Activated naive CD8-positive, alpha-beta T cell treated with anti-CD3 and anti-CD28 coated beads, Interleukin-2, amount 10 ng/mL, durations not matched to agents 7 days and 5 days (primary cell): ENCODE measurements around the gene CMTM5. TPM values are rescaled to one million over a fixed set of nuclear protein-coding genes. Genes with fewer than 3 reads are reported as not detected.
A peak's percentile ranks its signal among the peaks of the same experiment; 100 is the strongest.

ENCODE experiments used
- ATAC-seq: fragments of 150-1000 bp; cut with Tn5 transposase; one replicate; pipeline ENCODE4 v1.10.0; 2021; ENCODE audit warnings: low read depth, moderate library complexity
- POLR2A ChIA-PET: fragments of 350-600 bp; sonication (Branson Sonifier 250); formaldehyde crosslinking; loops from one replicate; lab custom pipeline; 2021; ENCODE audit warnings: antibody characterized with exemption; lab: Charles Lee
- DNase-seq: peaks from one replicate; pipeline ENCODE4 v3.0.0; 2021
- H3K27ac Mint-ChIP-seq: one replicate; pipeline ENCODE4 v1.8.0; 2022; ENCODE audit warnings: mild to moderate bottlenecking, mixed read lengths
- H3K27me3 Mint-ChIP-seq: one replicate; pipeline ENCODE4 v1.8.0; 2022; ENCODE audit warnings: mild to moderate bottlenecking, moderate library complexity, mixed read lengths
- H3K36me3 Mint-ChIP-seq: one replicate; pipeline ENCODE4 v1.8.0; 2021; ENCODE audit warnings: mild to moderate bottlenecking, mixed read lengths
- H3K4me1 Mint-ChIP-seq: one replicate; pipeline ENCODE4 v1.8.0; 2021; ENCODE audit warnings: mixed read lengths
- H3K4me3 Mint-ChIP-seq: one replicate; pipeline ENCODE4 v1.8.0; 2022; ENCODE audit warnings: mild to moderate bottlenecking, moderate library complexity, mixed read lengths
- H3K9me3 Mint-ChIP-seq: one replicate; pipeline ENCODE4 v1.8.0; 2021; ENCODE audit warnings: mixed read lengths
- total RNA-seq, 2 experiments: library from RNA; stranded (reverse); gene quantifications; one replicate each; pipeline ENCODE4 v1.2.3, GENCODE V29; 2021

Gene CMTM5
- total RNA-seq, 2 experiments from 2014 or later, result not detected

DNA sequence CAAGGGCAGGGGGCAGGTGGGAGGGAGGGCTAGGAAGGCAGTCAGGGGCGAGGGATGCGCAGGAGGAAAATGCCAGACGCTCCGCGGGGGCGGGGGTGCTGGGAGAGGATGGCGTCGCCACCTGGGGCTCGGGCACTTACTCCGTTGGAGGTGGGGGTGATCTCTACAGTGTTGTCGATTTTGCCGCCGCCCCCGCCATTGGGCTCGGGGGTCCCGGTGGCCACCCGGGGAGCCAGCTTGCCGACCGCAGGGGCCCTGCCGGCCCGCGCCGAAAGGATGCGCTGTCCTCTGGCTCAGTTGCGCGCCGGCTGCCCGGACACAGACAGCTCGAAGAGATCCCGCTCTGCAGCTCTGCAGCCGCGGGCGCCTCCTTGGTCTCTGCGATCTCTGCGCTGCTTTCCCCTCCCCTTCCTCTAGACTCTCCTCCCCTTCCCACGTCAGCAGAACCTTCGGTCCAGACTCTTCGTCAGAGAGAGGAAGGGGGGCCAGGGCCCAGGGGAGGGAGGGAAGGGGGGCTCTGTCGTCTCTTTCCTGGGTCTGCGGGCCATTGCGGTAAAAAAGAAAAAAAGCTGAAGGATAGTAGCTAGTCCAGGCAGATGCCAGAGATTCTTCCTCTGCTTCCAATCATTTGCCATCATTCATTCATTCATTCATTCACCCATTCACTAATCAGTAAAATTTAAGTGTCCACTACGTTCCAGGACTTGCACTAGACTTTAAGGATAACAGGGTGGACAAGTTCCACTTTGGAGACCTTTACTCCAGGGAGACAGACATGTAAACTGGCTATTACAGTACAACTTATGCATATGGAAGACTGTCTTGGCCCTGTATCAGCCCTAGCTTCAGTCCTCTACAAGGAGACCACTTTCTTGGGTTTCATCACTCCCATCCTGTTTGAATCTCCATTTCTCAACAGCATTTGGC is 24.1 kb upstream of the CMTM5 start, which contains the start of gene SLC22A17:
TSS of gene SLC22A17 (minus strand) at position 382 of the 927 bp plus-strand sequence.
- peak; percentile 82 for ATAC-seq
- peaks cover 6% of the 10 kb centered on the region for H3K4me1 Mint-ChIP-seq

DNA sequence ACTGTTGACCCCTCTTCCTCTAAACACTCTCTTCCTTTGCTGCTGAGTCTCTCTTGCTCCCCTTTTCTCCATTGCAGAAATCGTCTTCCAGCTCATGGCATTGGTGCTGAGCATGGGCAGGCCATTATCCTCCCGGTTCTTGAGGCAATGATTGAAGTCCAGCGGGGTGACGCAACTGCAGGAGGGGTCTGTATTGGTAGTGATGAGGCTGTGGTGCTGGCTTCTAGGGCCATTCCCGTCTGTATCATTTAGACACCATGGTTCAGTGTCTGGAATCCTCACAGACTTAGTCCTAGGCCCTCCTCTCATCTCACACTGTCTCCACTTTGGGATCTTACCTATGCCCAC is 23.4 kb upstream of the CMTM5 start:
- Mint-ChIP-seq H3K4me1 (peaks cover 6% of the 10 kb centered on the region), H3K27ac (no peak overlapping the region), H3K36me3 (peaks cover 2% of the 10 kb centered on the region), H3K4me3 (peak overlapping the region; percentile 46), H3K9me3 (no peaks in the 10 kb centered on the region), H3K27me3 (peaks cover 41% of the 10 kb centered on the region)
- POLR2A ChIA-PET, result interaction anchor here (0.5 to 1.7 kb wide), 2 partner anchors 33 to 1687 kb away, joined by 6 read pairs; partner anchors contain the start of gene PABPN1
- DNase-seq (no peak), ATAC-seq (no peak)

More for the DNA sequence above, 24.1 kb upstream of the CMTM5 start, which contains the start of gene SLC22A17:
- Mint-ChIP-seq H3K4me3 (peak within 1 kb of the TSS; percentile 46), H3K27me3 (peaks cover 41% of the 10 kb centered on the region), H3K9me3 (no peaks in the 10 kb centered on the region), H3K27ac (no peak within 1 kb of the TSS), H3K36me3 (peaks cover 2% of the 10 kb centered on the region)
- DNase-seq, result peak; percentile 58
- POLR2A ChIA-PET, result interaction anchor here (0.5 to 1.7 kb wide), 3 partner anchors 32 to 1686 kb away, joined by 5 to 6 read pairs (median 6); partner anchors contain the start of gene PABPN1

DNA sequence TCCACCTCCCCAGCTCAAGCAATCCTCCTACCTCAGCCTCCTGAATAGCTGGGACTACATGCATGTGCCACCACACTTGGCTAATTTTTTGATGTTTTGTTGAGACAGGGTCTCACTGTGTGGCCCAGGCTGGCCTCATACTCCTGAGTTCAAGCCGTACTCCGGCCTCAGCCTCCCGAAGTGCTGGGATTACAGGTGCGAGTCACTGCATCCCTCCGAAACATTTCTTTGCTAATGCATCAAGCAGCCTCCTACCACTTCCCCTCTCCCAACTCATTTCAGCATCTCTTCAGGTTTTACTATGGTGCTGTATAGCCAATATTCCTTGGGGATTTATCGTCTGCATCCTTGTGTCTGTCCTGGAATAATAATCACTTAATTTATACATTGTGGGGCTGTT is 21.9 kb upstream of the CMTM5 start:
- H3K36me3 Mint-ChIP-seq, result peaks cover 2% of the 10 kb centered on the region
- ATAC-seq (no peak), DNase-seq (no peak)
- POLR2A ChIA-PET, result interaction anchor here (0.6 kb wide), 1 partner anchor 33 kb away, joined by 3 read pairs; no protein-coding TSS in a partner anchor
- H3K27ac Mint-ChIP-seq, result no peak overlapping the region
- H3K27me3 Mint-ChIP-seq, result peaks cover 39% of the 10 kb centered on the region
- H3K4me3 Mint-ChIP-seq, result no peak overlapping the region
- peaks cover 6% of the 10 kb centered on the region for H3K4me1 Mint-ChIP-seq
- no peaks in the 10 kb centered on the region for H3K9me3 Mint-ChIP-seq

DNA sequence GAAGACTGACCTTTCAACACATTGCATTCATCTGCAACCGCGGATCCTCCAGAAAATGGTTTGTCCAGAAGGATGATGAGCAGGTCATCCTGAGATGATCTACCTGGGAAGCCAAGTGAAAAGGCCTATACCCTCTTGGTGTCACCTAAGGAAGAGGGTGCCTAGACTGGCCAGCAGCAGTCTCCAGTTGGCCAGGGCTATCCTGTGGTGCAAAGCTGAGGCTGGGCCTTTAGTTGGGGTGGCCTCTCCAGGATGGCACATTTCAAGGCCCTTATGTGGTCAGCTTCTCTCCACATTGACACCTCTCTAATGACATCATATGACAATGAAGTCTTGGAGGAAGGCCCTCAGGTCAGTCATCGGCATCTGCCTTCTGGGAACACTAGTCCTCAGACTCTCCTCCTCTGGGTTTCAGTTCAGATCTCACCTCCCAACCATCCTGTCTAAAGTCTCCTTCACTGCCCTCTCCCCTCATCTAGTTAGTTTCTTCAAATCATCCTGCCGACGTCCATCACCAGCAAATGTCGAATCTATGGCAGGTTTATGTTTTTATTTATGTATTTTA is 20.9 kb upstream of the CMTM5 start:
- peaks cover 33% of the 10 kb centered on the region for H3K27me3 Mint-ChIP-seq
- H3K27ac Mint-ChIP-seq, result no peak overlapping the region
- peaks cover 6% of the 10 kb centered on the region for H3K4me1 Mint-ChIP-seq
- DNase-seq, result no peak
- no peaks in the 10 kb centered on the region for H3K9me3 Mint-ChIP-seq
- no peak for ATAC-seq
- H3K36me3 Mint-ChIP-seq, result peaks cover 2% of the 10 kb centered on the region
- POLR2A ChIA-PET, result no interaction called here
- no peak overlapping the region for H3K4me3 Mint-ChIP-seq

DNA sequence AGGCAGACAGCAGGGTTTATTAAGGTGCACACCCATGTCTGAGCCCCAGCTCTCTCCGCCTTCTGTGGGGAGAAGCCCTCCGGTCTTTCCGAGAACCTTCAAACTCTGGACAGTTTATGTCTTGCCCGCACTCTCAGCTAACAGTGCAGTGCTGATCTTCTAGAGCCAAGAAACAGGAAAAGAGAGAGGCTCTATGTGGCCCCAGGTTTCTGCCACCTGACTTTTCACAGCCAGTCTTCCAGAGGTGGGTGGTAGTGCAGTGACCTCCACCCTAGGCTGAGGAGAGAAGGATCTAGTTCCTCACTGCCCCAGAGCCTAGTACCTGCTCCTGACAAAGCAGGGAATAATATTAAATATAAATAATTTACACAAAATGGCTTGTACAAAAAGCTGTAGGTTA is 20.2 kb upstream of the CMTM5 start:
- Mint-ChIP-seq H3K4me3 (no peak overlapping the region), H3K27ac (no peak overlapping the region), H3K36me3 (no peaks in the 10 kb centered on the region), H3K27me3 (peaks cover 26% of the 10 kb centered on the region), H3K9me3 (no peaks in the 10 kb centered on the region), H3K4me1 (peaks cover 4% of the 10 kb centered on the region)
- ATAC-seq (no peak), DNase-seq (no peak)
- POLR2A ChIA-PET, result no interaction called here

DNA sequence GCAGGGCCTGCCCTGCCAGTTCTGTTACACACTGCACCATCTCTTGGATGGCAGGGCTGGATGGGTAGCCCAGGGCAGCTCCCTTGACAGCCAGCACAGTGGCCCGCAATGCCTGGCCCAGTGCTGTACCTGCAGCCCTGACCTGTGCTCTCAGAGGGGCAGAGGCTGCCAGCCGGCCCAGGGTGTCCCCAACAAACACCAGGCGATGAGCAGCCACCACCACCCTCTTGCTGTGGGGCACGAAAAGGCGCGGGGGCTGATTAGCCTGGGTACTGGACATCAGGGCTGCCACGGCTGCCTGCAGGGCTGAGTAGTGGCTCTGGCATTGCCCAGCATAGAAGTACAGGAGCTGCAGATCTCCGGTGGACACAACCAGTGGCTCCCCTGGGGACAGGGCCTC is 19.6 kb upstream of the CMTM5 start:
- Mint-ChIP-seq H3K4me3 (no peak overlapping the region), H3K4me1 (peaks cover 4% of the 10 kb centered on the region), H3K27ac (no peak overlapping the region), H3K27me3 (peaks cover 26% of the 10 kb centered on the region), H3K36me3 (no peaks in the 10 kb centered on the region), H3K9me3 (no peaks in the 10 kb centered on the region)
- ATAC-seq, result no peak
- POLR2A ChIA-PET, result no interaction called here
- DNase-seq, result no peak

DNA sequence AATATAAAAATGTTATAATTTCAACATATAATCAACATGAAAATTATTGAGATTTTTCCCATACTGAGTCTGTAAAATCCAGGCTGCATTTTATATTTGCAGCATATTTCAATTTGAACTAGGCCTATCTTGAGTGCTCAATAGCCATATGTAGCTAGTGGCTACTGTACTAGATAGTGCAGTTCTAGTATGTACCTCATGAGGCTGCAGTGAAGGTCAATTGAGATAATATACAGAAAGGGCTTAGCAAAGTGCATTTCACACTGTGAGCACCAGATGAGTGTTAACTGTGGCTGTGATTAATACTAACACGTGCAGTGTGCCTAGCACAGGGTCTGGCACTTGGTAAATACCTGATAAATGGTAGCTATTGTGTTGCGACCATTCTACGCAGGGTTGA is 18.8 kb upstream of the CMTM5 start:
- Mint-ChIP-seq H3K9me3 (no peaks in the 10 kb centered on the region), H3K27me3 (peaks cover 26% of the 10 kb centered on the region), H3K36me3 (no peaks in the 10 kb centered on the region), H3K4me3 (no peak overlapping the region), H3K27ac (no peak overlapping the region), H3K4me1 (peaks cover under 1% of the 10 kb centered on the region)
- POLR2A ChIA-PET, result no interaction called here
- ATAC-seq (no peak), DNase-seq (no peak)

DNA sequence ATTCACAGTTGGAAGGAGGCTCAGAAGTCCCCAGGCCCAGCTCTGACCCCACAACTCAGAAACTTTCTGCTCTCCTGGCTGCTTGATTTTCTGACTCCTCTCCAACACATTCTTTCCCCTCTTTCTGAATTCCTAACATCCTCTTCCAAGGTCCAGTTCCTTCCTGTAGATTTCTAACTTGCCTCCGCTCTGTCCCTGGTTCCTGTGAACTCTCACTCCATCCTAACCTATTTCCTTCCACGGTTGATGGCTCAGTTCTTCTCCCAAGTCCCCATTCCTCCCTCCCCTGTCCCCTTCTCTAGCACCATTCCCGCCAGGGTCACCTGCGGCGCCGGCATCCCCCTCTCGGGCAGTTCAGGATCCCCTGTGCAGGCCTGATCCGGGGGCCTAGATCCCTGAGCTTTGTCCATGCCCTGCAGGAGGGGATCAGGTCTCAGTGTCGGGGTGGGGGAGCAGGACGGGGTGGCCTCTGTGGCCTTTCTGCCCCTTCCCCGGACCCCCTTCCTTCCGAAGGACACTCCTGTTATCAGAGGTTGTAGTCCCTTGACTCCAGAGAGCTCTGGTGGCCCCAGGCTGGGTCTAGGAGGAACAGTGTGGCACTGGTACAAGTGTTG is 18.2 kb upstream of the CMTM5 start:
- H3K9me3 Mint-ChIP-seq, result no peaks in the 10 kb centered on the region
- ATAC-seq (no peak), DNase-seq (no peak)
- no peaks in the 10 kb centered on the region for H3K4me1 Mint-ChIP-seq
- no peak overlapping the region for H3K4me3 Mint-ChIP-seq
- POLR2A ChIA-PET, result no interaction called here
- H3K27ac Mint-ChIP-seq, result no peak overlapping the region
- H3K27me3 Mint-ChIP-seq, result peaks cover 26% of the 10 kb centered on the region
- no peaks in the 10 kb centered on the region for H3K36me3 Mint-ChIP-seq

DNA sequence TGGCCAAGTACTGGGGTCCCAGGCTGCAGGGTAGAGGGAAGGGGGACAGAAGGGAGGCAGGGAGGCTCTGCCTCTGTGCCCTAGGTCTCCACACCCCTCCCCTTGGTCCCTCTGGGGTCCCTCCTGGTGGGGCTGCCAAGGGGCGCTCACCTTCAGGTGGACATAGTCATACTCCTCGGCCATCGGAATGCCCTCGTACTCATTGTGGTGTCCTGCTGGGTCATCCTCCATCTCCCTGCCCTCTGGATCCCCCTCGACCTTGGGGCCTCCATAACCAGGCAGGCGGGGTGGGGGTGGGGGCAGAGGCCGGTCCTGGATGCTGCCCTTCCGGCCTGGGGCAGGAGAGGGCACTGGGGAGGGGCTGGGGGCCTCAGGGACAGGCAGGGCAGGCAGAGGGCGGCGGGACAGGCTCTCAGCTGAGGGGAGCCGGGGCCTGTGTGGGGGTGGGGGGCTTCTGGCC is 17.6 kb upstream of the CMTM5 start:
- no peaks in the 10 kb centered on the region for H3K4me1 Mint-ChIP-seq
- peaks cover 26% of the 10 kb centered on the region for H3K27me3 Mint-ChIP-seq
- H3K9me3 Mint-ChIP-seq, result no peaks in the 10 kb centered on the region
- no peak overlapping the region for H3K4me3 Mint-ChIP-seq
- DNase-seq (no peak), ATAC-seq (no peak)
- H3K27ac Mint-ChIP-seq, result no peak overlapping the region
- POLR2A ChIA-PET, result no interaction called here
- H3K36me3 Mint-ChIP-seq, result no peaks in the 10 kb centered on the region

DNA sequence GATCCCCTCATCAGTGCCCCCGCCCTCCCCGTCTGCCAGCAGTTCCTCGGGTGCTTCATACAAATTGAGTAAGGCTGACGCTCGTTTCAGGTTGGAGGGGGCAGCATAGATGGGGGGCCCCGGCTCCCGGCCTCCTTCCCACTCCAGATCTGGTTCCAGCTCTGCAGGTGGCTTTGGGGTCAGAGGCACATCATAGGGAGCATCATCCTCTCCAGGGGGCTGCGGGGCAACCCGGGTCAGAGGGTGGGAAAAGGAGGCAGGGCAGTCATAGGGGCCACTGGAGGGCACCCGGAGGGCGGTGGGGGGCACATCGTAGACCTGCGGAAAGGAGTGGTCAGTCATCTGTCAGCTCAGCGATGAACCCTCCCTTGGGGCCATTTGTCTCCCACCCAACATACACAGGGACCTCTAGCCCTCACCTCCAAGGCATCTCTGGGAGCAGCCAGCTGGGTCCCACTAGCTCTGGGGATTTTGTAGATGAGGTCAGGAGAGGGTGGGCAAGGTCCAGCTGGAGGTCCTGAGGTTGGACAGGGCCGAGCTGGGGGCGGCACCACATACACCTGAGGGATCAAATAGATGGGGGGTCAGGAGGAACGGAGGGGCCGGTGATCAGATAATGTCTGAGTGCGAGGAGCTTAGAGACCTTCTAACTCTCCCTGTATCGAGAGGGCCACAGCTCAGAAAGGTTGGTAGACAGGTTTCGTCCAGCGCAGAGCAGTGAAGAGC is 17.0 kb upstream of the CMTM5 start:
- POLR2A ChIA-PET, result no interaction called here

DNA sequence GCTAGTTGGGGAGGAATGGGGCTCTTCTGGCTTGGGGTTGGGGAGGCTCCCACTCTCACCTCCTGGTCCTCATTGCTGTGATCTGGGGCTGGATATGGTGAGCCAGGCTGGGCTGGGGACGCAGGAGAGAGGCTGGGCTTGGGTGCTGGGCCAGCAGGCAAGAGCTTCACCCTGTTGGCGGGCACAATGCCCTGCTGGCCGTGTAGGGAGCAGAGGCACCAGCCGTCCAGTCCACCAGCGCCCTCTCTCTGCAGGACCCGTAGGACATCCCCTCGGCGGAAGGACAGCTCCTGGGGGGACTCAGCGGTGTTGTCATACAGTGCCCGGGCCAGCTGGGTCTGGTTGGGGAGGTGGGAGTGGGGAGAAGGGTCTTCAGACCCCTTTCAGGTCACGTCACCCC is 16.4 kb upstream of the CMTM5 start:
- H3K4me3 Mint-ChIP-seq, result no peak overlapping the region
- no peak overlapping the region for H3K27ac Mint-ChIP-seq
- H3K36me3 Mint-ChIP-seq, result no peaks in the 10 kb centered on the region
- H3K9me3 Mint-ChIP-seq, result no peaks in the 10 kb centered on the region
- POLR2A ChIA-PET, result no interaction called here
- H3K4me1 Mint-ChIP-seq, result no peaks in the 10 kb centered on the region
- ATAC-seq, result no peak
- no peak for DNase-seq
- H3K27me3 Mint-ChIP-seq, result peaks cover 24% of the 10 kb centered on the region

More for the DNA sequence above, 17.0 kb upstream of the CMTM5 start:
- H3K27ac Mint-ChIP-seq, result no peak overlapping the region
- no peaks in the 10 kb centered on the region for H3K36me3 Mint-ChIP-seq
- no peak for DNase-seq
- no peaks in the 10 kb centered on the region for H3K9me3 Mint-ChIP-seq
- no peak for ATAC-seq
- H3K4me3 Mint-ChIP-seq, result no peak overlapping the region
- peaks cover 26% of the 10 kb centered on the region for H3K27me3 Mint-ChIP-seq
- H3K4me1 Mint-ChIP-seq, result no peaks in the 10 kb centered on the region

DNA sequence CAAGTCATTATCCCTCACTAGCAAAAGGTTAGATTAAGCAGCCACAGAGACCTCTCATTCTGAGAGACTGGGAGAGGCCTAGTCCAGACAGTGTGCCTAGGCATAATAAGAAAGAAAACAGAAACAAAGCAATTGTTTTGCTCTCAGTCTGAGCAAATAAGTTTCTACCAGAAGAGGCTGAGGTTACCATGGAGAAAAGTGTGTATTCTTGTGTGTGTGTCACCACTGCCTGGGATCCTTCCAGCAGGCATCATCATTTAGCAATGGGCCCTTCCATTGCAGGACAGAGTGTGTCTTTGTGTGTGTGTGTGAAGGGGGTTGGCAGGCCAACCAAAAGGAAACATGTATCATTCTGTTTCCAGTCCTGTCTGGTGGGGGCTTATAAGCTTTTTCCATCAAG is 15.5 kb upstream of the CMTM5 start:
- Mint-ChIP-seq H3K4me3 (no peak overlapping the region), H3K36me3 (no peaks in the 10 kb centered on the region), H3K27ac (no peak overlapping the region), H3K27me3 (peaks cover 24% of the 10 kb centered on the region), H3K9me3 (no peaks in the 10 kb centered on the region), H3K4me1 (no peaks in the 10 kb centered on the region)
- ATAC-seq, result no peak
- POLR2A ChIA-PET, result no interaction called here
- DNase-seq, result no peak

DNA sequence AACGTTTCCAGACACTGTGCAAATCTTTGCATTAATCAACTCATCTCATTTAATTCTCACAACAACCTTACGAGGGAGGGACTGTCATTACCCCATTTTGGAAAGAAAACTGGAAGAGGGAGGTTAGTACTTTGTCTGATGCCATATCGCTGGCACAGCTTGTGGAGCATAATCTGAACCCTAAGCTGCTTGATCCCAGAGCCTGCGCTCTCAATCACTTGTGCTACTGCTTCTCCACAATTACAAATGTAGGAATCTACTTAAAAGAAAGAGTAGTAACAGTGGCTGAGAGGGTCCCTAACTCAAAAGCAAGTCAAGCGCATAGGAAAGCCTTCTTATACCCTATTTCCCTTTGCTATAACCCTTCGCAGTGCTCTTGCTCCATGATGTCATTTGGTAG is 15.1 kb upstream of the CMTM5 start:
- ATAC-seq (no peak), DNase-seq (no peak)
- Mint-ChIP-seq H3K4me3 (no peak overlapping the region), H3K4me1 (no peaks in the 10 kb centered on the region), H3K27ac (no peak overlapping the region), H3K9me3 (no peaks in the 10 kb centered on the region), H3K27me3 (peaks cover 29% of the 10 kb centered on the region), H3K36me3 (no peaks in the 10 kb centered on the region)
- POLR2A ChIA-PET, result no interaction called here
